Hematopoietic multipotent progenitor cell treated with erythropoietin and hydrocortisone succinate and interleukin-3 and kit ligand, for 17 days (in vitro differentiated cells): ENCODE measurements around the gene CCDC15.
"Not testable (repeated sequence)": the region's sequence is repeated elsewhere in the genome, so short reads cannot be mapped to it uniquely, and the experiment has no call there.

Experiments
- DNase-seq: peaks from one replicate; pipeline ENCODE4 v3.0.0-alpha.2; 2015; ENCODE audit warnings: low spot score

The CCDC15 gene

DNA sequence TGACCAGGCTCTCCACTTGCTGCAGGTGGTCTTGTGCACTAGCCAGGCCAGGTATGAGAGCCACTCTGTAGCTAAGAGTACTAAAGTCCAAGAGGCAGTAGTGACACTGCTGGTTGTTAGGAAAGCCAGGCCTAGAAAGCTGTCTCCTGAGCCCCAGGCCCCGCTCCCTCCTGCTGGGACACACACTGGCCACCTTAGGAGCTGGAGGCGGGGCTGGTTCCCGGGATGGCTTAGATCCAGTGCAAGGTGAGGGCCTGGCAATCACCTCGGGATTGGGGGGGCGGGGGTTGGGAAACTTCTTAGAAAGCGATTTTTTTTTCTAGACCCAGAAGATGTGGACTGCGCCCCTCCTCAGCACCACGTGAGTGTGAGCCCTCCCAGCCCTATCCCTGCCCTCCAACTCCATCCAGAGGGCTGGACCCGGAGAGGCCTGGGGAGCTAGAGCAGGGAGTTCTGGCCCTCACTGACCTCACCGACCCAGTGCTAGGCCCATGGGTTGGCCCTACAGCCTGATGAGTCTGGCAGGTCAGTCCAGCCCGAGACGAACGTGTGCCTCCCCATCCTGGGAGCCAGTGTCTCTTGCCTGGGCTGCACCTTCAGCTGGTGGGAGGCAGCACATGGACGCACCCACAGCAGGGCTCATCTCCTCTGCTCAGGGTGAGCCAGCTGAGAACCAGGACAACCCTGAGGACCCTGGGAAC, 127.2 kb downstream of the CCDC15 start:
- no peak for DNase-seq

DNA sequence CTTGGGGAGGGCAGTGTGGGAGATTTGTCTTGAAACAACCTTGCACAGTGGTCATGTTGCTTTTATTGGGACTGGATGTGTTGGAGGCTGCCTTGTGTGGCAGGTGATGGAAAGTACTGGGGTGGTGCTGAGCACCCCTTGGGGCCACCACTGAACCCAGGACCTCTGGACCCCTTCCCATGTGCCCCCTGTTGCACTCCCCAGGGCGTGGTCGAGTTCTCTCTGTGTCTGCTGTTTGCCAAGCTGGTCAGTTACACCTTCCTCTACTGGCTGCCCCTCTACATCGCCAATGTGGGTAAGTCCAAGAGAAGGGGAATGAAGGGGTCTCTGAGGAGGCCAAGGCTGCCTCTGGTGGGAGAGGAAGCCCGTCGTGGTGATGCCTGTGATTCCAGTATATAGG, 128.0 kb downstream of the CCDC15 start:
- no peak for DNase-seq

DNA sequence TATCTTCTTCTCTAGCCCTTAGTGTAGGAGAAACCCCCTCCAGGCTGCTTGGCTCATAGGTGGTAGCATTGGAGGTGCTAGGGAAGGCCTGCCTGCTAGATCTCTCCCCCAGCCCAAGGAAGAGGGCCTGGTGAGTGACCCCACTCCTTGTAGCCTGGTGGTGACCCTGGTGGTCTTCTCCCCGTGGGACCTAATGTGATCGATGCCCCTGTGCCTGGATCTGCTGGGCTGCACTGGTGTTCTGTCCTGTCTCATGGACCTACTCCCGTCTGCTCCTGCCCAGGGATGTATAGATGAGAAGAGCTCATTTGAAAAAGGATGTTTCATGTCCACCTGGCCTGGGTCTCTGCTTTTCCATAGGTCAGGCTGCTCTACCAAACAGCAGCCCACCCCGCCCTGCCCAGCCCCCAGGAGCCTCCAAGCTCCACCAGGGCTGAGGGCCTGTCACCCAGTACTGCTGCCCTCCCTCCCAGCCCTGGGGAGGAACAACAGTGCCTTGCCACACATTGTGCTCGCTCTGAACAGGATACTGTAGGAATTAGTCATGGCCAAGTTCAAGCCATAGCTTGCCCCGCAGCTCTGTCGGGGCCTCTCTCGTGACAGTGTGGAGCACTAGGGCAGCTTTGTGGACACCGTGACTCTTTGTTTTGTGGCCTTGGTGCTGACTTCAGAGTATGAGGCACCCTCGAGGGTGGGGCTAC, 128.8 kb downstream of the CCDC15 start:
- no peak for DNase-seq

DNA sequence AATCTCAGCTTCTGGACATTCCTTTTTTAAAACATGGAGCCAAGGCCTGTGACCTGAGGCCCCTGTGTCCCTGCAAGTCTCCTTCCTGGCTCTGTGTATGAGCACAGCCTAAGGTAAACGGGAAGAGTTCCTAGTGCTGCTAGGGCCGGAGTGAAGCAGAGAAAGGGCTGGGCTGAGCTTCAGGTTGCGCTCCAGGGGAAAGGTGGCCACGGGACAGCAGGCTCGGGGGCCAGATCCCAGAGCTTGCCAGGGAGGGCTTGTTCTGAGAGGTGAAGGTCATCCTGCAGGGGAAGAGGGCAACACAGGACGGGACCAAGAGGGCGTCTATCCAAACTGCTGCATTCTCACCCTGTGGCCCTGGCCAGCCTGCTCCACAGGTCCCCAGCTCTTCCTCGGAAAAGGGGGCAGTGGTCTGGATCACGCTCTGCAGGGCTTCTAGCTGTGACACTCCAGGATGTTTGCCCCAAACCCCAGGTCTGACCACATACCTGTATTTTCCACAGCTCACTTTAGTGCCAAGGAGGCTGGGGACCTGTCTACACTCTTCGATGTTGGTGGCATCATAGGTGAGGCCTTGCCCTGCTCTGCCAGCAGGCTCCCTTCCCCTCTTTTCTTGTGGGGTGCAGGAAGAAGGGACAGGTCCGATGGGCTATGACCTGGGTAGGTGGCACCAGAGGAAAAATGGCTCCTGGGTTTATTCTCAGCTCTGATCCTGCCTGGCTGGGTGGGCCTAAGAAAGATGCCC, 129.5 kb downstream of the CCDC15 start:
- DNase-seq: no peak

DNA sequence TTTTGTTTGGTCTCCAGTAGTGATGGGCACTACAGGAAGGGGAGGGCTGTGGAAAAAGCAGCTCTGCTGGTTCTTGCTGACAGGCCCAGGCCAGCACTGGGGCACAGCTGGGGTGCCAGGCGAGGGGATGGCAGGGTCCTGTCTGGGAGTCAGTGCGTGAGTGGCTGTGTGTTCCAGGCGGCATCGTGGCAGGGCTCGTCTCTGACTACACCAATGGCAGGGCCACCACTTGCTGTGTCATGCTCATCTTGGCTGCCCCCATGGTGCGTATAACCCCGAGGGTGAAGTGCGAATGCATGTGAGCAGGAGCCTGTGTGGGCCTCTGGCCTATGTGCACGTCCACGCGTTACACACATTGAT, 130.0 kb downstream of the CCDC15 start:
- no peak for DNase-seq

DNA sequence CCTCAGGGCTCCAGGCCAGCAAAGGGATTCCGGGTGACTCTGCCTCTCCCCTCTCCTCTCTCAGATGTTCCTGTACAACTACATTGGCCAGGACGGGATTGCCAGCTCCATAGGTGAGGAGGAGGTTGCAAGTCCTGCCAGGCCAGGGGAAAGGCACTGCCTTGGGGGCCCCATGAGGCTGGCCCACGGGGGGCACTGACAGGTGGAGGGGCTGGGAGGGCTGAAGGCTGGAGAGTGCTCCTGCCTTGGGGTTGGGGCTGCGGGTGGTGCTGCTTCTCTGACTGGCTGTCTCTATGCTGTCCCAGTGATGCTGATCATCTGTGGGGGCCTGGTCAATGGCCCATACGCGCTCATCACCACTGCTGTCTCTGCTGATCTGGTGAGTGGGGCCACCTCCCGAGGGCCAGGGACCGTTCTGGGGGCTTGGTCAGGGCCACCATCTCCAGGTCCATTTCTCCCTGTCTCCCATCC, 130.8 kb downstream of the CCDC15 start:
- DNase-seq: no peak

DNA sequence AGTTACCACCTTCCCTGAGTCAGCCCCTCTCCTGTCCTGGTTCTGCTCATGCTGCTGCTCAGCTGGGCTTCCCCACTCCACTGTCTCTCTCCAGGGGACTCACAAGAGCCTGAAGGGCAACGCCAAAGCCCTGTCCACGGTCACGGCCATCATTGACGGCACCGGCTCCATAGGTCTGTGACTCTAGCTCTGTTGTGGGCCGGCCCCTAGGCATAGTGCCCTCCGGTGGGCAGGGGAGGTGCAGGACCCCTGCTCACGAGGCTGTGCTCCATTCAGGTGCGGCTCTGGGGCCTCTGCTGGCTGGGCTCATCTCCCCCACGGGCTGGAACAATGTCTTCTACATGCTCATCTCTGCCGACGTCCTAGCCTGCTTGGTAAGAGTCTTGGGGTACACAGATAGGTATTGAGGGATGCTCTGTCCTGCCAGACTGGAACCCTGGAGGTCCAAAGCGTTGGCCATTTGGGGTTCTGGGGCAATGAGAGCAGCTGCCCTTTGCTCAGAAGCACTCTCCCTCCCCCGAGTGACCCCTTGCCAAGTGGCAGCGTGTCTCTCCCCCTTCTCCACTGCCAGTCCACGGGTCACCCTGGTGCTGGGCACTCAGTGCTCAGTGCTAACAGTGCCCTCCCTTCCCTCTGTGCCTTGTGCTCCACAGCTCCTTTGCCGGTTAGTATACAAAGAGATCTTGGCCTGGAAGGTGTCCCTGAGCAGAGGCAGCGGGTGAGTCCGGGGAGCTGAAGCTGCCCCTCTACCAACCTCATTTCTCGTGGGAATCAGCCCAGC, 131.5 kb downstream of the CCDC15 start:
- DNase-seq: no peak

DNA sequence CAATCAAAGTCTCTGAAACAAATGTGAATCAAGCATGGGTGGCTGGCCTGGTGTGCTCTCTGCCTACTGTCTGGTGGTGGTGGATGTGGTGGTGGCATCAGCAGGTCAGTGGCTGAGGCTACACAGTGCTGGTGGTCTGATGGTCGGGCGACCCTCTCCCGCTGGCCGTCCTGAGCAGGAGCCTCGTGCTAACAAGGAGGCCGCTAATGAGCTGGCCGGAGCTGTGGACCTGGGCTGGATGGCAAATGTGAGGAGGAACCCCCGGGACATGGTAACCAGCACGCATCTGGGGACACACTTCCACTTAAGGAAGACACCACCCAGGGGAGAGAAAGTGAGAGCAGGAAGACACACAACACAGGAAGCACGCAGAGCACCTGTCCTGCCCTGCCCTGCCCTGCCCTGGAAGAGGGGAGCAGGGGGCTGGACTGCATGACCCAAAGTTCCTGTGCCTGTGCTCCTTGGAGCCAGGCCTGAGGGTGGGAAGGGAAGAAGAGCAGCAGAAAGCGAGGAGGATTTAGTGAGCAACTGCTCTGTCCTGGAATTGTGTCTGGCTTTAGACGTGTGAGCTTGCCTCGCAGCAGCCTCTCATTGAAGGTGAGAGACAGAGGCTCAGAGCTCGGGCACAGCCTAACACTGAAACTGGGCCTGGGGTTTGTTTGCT, 132.8 kb downstream of the CCDC15 start:
- no peak for DNase-seq

DNA sequence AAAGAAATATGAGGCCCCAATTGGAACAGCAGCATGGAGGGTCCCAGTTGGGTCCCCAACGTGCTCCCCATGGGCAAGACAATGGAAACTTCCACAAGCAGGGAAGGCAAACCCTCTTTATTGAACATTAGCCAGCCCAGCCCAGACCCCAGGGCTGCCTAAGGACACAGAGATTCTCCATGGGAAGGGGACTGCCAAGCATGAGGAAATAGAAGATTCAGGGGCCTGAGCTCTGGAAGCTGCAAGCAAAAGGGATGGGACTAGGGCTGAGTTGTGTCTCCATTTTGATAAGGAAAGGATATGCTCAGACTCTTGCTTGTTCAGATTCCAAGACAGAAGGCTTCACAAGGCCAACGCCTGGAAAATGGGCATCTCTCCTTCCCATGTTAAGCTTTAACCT, 134.1 kb downstream of the CCDC15 start:
- no peak for DNase-seq

DNA sequence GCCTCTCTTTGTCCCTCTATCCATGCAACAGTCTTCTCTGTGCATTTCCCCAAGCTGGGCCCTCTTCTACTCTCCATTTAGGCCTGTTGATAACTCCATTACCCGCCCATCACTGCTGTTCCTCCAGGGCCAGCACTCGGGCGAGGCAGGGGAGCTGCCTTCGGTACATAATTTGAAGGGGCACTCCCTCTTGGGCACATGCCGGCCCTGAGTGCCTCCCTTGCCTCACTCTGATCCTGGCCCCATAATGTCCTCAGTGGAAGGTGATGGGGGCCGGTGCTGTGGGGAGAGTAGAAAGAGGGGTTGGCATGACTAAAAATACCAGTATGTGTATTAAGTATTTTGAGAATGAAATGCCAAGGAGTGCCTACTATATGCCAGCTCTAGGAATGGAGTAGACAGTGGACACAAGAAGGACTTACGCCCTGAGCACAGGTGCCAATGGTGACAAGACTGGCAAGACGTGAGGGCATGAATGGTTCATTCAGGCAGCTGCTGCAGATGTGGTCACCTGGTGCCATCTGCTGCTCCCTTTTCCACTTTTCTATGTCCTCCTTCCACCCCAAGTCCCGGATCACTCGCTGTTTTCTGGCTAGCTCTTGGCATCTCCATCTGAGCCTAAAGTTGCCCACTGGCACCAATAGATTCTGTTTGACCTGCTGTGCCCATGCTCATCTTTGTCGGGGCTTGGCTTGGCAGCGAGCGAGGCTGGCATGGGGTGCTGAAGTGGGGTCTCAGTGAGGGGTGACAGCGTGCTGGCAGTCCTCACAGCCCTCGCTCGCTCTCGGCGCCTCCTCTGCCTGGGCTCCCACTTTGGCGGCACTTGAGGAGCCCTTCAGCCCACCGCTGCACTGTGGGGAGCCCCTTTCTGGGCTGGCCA, 134.8 kb downstream of the CCDC15 start:
- no peak for DNase-seq

DNA sequence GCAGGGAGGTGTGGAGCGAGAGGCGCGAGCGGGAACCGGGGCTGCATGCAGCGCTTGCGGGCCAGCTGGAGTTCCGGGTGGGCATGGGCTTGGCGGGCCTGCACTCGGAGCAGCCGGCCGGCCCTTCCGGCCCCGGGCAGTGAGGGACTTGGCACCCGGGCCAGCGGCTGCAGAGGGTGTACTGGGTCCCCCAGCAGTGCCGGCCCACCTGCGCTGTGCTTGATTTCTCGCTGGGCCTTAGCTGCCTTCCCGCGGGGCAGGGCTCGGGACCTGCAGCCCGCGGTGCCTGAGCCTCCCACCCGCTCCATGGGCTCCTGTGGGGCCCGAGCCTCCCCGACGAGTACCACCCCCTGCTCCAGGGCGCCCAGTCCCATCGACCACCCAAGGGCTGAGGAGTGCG, 135.5 kb downstream of the CCDC15 start:
- not testable (repeated sequence) for DNase-seq

DNA sequence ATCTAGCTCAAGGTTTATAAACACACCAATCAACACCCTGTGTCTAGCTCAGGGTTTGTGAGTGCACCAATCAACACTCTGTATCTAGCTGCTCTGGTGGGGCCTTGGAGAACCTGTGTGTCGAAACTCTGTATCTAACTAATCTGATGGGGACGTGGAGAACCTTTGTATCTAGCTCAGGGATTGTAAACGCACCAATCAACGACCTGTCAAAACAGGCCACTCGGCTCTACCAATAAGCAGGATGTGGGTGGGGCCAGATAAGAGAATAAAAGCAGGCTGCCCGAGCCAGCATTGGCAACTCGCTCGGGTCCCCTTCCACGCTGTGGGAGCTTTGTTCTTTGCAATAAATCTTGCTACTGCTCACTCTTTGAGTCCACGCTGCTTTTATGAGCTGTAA, 136.1 kb downstream of the CCDC15 start:
- not testable (repeated sequence) for DNase-seq

DNA sequence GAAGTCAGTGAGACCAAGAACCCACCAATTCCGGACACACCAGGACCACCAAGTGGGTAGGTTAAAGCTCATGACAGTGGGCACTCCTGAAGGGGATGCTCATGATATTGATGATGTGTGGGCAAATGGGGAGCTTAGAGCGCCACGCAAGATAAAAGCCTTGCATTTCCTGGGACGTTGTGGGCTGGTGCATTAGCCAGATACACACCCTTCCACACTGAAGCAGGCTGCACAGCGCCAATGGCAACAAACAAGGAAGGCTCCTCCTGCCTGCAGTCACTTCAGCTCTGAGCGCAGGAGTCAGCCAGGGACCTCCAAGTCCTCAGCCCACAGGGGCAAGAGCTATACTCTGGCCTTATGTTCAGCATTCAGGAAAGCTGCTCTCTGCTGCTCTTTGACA, 136.8 kb downstream of the CCDC15 start:
- no peak for DNase-seq
